CD4-positive, alpha-beta T cell treated with Interleukin-4 for 1 hour (primary cell): ENCODE measurements around the gene PHACTR3.

Experiments used
- DNase-seq, 2 donors: peaks; one replicate each; pipeline ENCODE4 v3.0.0-alpha.2; 2020 to 2022

The PHACTR3 gene

GRCh38 chr20:59652381-59652780, 48.0 kb downstream of the PHACTR3 start:
- DNase-seq: no peak

GRCh38 chr20:59656417-59656816, 52.1 kb downstream of the PHACTR3 start:
- no peak for DNase-seq

- DNase-seq: no peak
Measured at GRCh38 chr20:59657459-59658046, 53.2 kb downstream of the PHACTR3 start.

DNA sequence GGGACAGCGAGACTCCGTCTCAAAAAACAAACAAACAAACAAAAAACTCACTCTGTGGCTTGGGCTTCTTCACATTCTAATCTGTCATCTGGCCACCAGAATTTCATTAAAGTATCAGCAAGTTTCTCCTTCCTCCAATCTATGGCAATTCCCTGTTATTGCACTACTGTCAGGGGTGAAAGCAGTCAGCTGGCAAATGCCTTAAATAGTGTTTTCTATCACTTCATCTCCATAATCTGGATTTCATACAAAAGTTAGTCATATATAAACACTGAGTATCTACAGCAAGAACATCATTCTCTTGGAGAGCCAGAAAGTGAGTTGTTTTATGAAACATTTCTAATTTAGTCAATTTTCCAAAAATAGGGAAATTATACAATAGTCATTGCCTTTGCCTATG, 56.1 kb downstream of the PHACTR3 start:
- no peak for DNase-seq

DNA sequence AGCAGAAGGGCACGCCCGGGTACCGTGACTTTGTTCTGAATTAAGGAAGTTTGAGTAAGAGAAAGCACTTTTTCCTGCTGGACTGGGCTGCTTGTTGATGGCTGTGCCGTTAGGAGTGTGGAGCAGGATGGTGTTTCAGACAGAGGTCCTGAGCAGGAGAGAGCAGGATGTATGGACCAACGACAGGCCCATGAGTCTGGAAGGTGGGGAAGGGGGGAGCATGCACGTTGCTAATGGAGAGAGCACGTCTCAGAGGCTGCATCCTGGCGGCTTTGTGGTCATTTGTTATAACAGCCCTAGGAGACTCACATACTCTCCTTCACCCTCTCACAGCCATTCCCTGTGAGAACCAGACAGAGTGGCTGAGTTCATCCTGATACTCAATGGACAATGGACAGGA, 56.8 kb downstream of the PHACTR3 start:
- no peak for DNase-seq

GRCh38 chr20:59661621-59662020, 57.3 kb downstream of the PHACTR3 start:
- no peak for DNase-seq

GRCh38 chr20:59662161-59662560, 57.8 kb downstream of the PHACTR3 start:
- no peak for DNase-seq

DNA sequence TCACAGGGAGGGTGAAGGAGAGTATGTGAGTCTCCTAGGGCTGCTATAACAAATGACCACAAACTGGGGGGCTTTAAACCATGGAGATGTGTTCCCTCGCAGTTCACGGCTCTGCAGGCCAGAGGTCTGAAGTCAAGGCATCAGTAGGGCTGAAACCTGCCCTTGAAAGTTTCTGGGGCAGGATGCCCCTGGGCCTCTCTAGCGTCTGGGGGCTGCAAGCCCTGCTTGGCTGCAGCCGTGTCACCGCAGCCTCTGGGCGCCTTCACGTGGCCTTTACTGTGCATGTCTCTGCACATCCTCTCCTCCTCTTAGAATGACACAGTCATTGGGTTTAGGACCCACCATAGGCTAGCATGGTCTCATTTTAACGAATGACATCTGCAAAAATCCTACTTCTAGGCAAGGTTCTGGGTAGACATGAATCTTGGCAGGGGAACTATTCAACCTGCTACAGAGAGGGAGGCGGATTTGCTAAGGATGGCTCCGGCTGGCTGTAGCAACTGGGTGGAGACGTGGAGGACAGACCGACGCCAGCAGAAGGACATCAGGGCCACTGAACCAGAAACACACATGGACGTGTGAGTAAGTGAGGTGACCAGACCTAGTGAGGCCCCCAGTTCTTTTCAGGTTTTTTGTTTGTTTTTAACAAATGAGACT, 58.6 kb downstream of the PHACTR3 start:
- no peak for DNase-seq

GRCh38 chr20:59663513-59664060, 59.2 kb downstream of the PHACTR3 start:
- DNase-seq: no peak

DNA sequence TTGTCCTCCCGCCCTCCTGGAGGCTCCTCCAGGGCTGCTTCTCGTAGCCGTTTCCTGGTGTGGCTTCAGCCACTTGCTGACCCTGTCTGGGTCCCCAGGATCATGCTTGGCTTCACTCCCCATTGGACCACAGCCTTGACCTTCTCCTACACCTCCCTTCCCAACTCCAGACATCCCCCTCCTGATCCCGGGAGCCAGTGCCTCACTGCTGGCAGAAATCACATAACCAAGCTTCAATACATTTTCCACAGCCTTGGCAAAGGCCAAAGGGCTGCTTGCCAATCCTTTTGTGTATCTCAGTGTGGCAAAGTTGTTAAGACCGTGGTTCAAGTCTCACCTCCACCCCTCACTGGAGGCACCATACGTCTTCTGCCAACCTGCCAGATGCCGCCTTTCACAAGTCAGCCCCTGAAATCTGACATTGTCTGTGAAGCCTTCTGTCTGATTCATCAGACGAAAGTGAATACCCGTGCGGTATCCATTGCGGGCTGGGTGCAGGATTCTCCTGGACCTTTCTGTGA, 60.1 kb downstream of the PHACTR3 start:
- no peak for DNase-seq

DNA sequence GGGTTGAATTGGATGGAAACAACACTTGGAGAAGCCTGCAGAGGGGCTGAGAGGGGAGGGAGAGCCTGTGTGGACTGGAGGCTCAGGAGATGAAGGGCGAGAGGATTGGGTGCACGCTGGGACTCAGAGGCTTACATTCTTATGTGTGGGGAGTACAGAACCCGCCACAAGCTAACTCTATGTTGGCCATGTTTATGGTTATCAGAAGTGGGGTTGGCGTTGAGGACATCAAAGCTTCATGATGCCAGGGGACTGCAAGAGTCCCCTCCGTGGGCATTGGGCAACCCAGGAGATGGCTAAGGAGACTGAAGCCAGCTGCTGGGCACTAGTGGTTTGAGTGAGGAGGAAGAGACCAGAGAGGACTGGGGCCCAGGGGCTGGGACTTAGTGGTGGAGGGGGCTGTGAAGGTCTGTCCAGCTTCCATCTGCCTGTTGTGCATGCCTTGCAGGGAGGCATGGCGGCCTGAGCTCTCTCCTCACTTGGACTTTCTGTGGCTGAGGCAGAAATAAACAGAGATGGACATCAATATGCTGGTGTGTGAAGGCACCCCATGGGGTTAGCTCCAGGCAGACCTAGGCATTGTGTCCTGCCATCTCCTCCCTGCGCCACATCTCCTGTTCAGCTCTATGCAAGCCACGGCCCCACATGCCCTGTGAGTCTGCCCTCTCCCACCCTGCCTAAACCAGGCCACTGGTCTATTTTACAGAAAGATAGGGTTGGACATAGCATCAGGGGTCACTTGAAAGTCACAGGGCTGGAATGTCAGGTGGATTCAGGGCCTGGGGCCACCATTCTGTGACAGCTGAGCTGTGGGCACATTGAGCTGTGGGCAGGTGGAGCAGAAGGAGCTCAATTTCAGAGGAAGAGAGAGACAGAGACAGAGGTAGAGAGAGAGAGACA, 61.6 kb downstream of the PHACTR3 start:
- no peak for DNase-seq

GRCh38 chr20:59666586-59666985, 62.2 kb downstream of the PHACTR3 start:
- no peak for DNase-seq

- DNase-seq: no peak
Measured at GRCh38 chr20:59667131-59667530, 62.8 kb downstream of the PHACTR3 start.

- DNase-seq: no peak
Measured at GRCh38 chr20:59667981-59668515, 63.7 kb downstream of the PHACTR3 start.

DNA sequence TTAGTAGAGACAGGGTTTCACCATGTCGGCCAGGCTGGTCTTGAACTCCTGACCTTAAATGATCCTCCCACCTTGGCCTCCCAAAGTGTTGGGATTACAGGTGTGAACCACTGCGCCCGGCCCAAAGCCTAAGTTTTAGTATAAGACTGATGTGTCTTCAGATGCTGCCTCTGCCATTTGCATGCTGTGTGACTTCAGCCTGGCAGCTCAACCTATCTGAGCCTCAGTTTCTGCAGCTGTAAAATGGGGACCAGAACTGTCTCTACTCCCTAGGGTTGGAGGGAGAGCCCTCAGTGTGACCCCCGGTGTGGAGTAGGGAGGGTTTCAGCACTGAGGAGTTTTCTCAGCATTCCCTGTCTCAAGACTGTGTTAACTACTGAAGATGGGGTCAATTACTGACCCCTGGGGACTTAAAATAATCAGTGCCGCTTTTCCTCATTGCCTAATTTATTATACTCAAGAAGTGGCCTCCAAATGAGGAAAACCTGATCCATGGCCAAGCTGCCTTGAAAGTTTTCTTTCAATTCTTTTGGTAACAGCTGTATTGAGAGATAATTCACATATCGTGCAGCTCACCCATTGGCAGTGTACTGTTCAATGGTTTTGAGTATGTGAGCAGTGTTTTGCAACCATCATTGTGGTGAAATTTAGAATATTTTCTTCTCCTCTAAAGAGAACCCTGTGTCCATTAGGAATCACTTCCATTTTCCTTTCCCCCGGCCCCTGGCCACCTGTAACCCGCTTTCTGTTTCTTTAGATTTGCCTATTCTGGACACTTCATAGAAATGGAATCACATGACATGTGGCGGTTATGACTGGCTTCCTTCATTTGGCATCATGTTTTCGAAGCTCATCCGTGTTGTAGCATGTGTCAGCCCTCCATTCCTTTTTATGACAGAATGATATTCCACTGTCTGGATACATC, 64.8 kb downstream of the PHACTR3 start:
- DNase-seq: no peak

- DNase-seq: no peak
Measured at GRCh38 chr20:59670786-59671492, 66.6 kb downstream of the PHACTR3 start.

- DNase-seq: no peak
Measured at GRCh38 chr20:59671661-59672471, 67.5 kb downstream of the PHACTR3 start.

DNA sequence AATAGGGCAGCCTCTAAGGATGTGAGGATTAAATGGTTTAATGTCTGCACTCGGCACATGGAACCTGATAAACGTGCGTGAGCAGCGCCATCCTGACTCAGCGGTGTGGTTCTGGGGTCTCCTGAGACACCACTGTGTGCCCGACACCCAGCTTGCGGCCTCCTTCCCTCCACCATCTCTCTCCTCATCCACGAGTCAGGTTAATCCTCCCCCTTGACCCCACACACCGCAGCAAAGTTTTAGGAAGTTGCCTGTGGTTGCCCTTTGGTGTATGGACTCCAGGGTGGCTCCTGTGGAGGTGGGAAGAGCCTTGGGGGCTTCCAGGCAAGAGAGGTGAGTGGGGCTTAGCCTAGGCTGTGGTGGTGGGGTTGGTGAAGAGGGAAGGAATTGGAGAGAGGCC, 68.2 kb downstream of the PHACTR3 start:
- DNase-seq: no peak

DNA sequence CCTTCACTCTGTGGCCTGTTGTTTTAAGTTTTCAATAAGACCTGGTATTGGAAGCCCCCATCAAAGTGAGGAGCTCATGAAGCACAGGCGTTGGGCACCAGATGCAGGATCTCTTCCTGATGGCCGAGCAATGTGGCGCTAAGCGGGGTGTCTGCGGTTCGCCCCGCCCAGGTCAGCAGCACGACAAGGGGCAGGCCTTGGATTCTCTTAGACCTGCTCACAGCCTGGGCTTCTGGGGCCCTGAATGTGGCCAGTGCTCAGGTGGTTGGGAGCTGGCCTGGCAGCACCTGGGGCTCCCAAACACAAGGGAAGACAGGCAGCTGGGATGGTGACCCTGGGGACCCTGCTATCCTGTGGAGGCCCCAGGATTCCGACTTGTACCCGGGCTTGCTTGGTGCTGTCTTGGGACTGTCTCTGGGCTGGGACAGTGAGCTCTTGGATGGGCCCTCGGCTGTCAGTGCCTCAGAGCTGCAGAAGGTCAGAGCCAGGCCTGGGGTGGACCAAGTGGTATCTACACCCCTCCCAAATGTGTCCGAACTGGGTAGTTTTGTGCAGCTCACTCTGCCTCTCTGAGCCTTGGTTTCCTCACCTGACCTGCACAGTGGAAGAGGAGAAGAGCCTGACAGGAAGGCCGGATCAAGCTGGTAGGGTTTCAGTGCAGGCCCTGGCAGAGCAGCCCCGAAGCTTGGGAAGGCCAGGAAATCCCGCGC, 69.1 kb downstream of the PHACTR3 start:
- DNase-seq: no peak

DNA sequence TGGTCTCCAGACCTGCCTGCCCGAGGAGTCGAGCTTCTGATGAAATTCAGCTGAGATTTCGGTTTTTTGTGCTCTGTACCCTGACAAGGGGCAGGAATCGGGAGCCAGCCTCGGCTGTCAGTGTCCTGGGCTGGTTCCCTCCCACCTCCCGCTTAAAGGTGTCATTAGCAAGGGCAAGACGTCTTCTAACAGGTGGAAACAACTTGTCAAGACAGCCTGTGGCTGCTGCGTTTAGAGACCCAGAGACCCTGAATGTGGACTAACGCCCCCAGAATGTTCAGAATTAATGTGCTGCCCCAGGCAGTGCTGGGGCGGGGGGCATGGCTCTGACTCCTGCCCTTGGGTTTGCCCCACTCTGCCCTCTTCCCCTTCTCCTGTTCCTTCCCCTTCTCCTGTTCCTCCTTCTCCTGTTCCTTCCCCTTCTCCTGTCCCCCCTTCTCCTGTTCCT, 69.7 kb downstream of the PHACTR3 start:
- DNase-seq: no peak
